ENCODE results near the gene PLA2G2F.

Gene PLA2G2F

GRCh38 chr1:20138961-20139550 lies at the start of gene PLA2G2F:
TSS of gene PLA2G2F (plus strand) at chr1:20139323. CDS start at chr1:20139428, 105 bp downstream.
- DNase-seq, result no peak

- no peak for DNase-seq
Observed at GRCh38 chr1:20089328-20090077, 49.6 kb upstream of the PLA2G2F start.

GRCh38 chr1:20090119-20090518 lies 49.0 kb upstream of the PLA2G2F start:
- DNase-seq, result no peak

GRCh38 chr1:20090641-20091040 lies 48.5 kb upstream of the PLA2G2F start:
- DNase-seq, result no peak

GRCh38 chr1:20093303-20093702 lies 45.8 kb upstream of the PLA2G2F start:
- no peak for DNase-seq

GRCh38 chr1:20093940-20094391 lies 45.2 kb upstream of the PLA2G2F start:
- DNase-seq, result no peak

- no peak for DNase-seq
Observed at GRCh38 chr1:20095564-20096434, 43.3 kb upstream of the PLA2G2F start.

GRCh38 chr1:20096840-20097447 lies 42.2 kb upstream of the PLA2G2F start:
- no peak for DNase-seq

GRCh38 chr1:20099533-20099932 lies 39.6 kb upstream of the PLA2G2F start:
- no peak for DNase-seq

GRCh38 chr1:20100632-20101355 lies 38.3 kb upstream of the PLA2G2F start:
- no peak for DNase-seq

- no peak for DNase-seq
Observed at GRCh38 chr1:20102875-20103274, 36.2 kb upstream of the PLA2G2F start.

GRCh38 chr1:20105856-20106255 lies 33.3 kb upstream of the PLA2G2F start:
- no peak for DNase-seq

GRCh38 chr1:20107351-20107750 lies 31.8 kb upstream of the PLA2G2F start:
- DNase-seq, result no peak

GRCh38 chr1:20107796-20108195 lies 31.3 kb upstream of the PLA2G2F start:
- no peak for DNase-seq

- no peak for DNase-seq
Observed at GRCh38 chr1:20108366-20109123, 30.6 kb upstream of the PLA2G2F start.

GRCh38 chr1:20109223-20109856 lies 29.8 kb upstream of the PLA2G2F start:
- no peak for DNase-seq

GRCh38 chr1:20110679-20111078 lies 28.4 kb upstream of the PLA2G2F start:
- DNase-seq, result no peak

- DNase-seq, result no peak
Observed at GRCh38 chr1:20111452-20111851, 27.7 kb upstream of the PLA2G2F start.

- no peak for DNase-seq
Observed at GRCh38 chr1:20112279-20113000, 26.7 kb upstream of the PLA2G2F start.

- no peak for DNase-seq
Observed at GRCh38 chr1:20114021-20114648, 25.0 kb upstream of the PLA2G2F start.
